Measurements from ENCODE around the gene UMPS. TPM values are rescaled to one million over a fixed set of nuclear protein-coding genes. Genes with fewer than 3 reads are reported as not detected.

Gene UMPS
- total RNA-seq, 1 donor from 2014 or later, result 47.6 TPM

GRCh38 chr3:124767691-124768090 is 37.4 kb downstream of the UMPS start:
- H4K20me1 ChIP-seq (ENCODE audit: low read depth), result no peaks in the 10 kb centered on the region
- Mint-ChIP-seq H3K27ac (no peak overlapping the region), H3K4me1 (peaks cover 38% of the 10 kb centered on the region), H3K36me3 (peaks cover 10% of the 10 kb centered on the region), H3K9me3 (no peaks in the 10 kb centered on the region), H3K27me3 (ENCODE audit: insufficient read depth, low read depth) (peaks cover 11% of the 10 kb centered on the region), H3K4me3 (no peak overlapping the region)
- H3K4me1 ChIP-seq, result peaks cover 15% of the 10 kb centered on the region
- TF ChIP-seq EZH2phosphoT487 (IDR thresholded peaks at IDR 0.05) (no peak), EZH2 (IDR thresholded peaks at IDR 0.05) (no peak), CTCF (IDR thresholded peaks at IDR 0.05) (no peak)
- H3F3A ChIP-seq (ENCODE audit: low read depth), result peaks cover 5% of the 10 kb centered on the region
- H3K4me2 ChIP-seq, result no peak overlapping the region
- no peaks in the 10 kb centered on the region for H3K9me3 ChIP-seq (ENCODE audit: low read depth)
- no peaks in the 10 kb centered on the region for H3K36me3 ChIP-seq
- H3K27me3 ChIP-seq, result no peaks in the 10 kb centered on the region
- no peak for DNase-seq (ENCODE audit: low spot score)
- H2AFZ ChIP-seq (replicated peaks), result no peak overlapping the region
- H3K4me3 ChIP-seq, result no peak overlapping the region
- no peak overlapping the region for H3K27ac ChIP-seq
- no peaks in the 10 kb centered on the region for H3K79me2 ChIP-seq (ENCODE audit: low read depth)
- H3K9ac ChIP-seq, result no peak overlapping the region

- no peak overlapping the region for H3K4me3 ChIP-seq
- no peak overlapping the region for H3K27ac Mint-ChIP-seq
- no peak overlapping the region for H3K9ac ChIP-seq
- peaks cover 8% of the 10 kb centered on the region for H3K27me3 Mint-ChIP-seq (ENCODE audit: insufficient read depth, low read depth)
- no peaks in the 10 kb centered on the region for H4K20me1 ChIP-seq (ENCODE audit: low read depth)
- no peak overlapping the region for H3K4me2 ChIP-seq
- H3K4me1 ChIP-seq, result peaks cover 15% of the 10 kb centered on the region
- H3K4me1 Mint-ChIP-seq, result peaks cover 38% of the 10 kb centered on the region
- no peaks in the 10 kb centered on the region for H3K27me3 ChIP-seq
- no peak overlapping the region for H2AFZ ChIP-seq (replicated peaks)
- DNase-seq (ENCODE audit: low spot score), result peak; percentile 26
- no peaks in the 10 kb centered on the region for H3K79me2 ChIP-seq (ENCODE audit: low read depth)
- no peak for TF ChIP-seq EZH2 (IDR thresholded peaks at IDR 0.05)
- peak; percentile 43 for TF ChIP-seq CTCF (IDR thresholded peaks at IDR 0.05)
- H3K36me3 ChIP-seq, result no peaks in the 10 kb centered on the region
- H3K27ac ChIP-seq, result no peak overlapping the region
- no peaks in the 10 kb centered on the region for H3F3A ChIP-seq (ENCODE audit: low read depth)
- peaks cover 10% of the 10 kb centered on the region for H3K36me3 Mint-ChIP-seq
- H3K9me3 Mint-ChIP-seq, result no peaks in the 10 kb centered on the region
- H3K4me3 Mint-ChIP-seq, result no peak overlapping the region
- H3K9me3 ChIP-seq (ENCODE audit: low read depth), result no peaks in the 10 kb centered on the region
These were observed 38.6 kb downstream of the UMPS start for GRCh38 chr3:124768812-124769211.

- Histone ChIP-seq H3K4me2 (no peak overlapping the region), H3K4me1 (peaks cover 15% of the 10 kb centered on the region), H3K79me2 (ENCODE audit: low read depth) (no peaks in the 10 kb centered on the region), H3K4me3 (no peak overlapping the region), H3K27ac (no peak overlapping the region), H3K9me3 (ENCODE audit: low read depth) (no peaks in the 10 kb centered on the region), H4K20me1 (ENCODE audit: low read depth) (no peaks in the 10 kb centered on the region), H3K9ac (no peak overlapping the region), H3K27me3 (no peaks in the 10 kb centered on the region), H2AFZ (replicated peaks) (no peak overlapping the region), H3F3A (ENCODE audit: low read depth) (no peaks in the 10 kb centered on the region), H3K36me3 (no peaks in the 10 kb centered on the region)
- Mint-ChIP-seq H3K9me3 (no peaks in the 10 kb centered on the region), H3K36me3 (peaks cover 13% of the 10 kb centered on the region), H3K27ac (no peak overlapping the region), H3K27me3 (ENCODE audit: insufficient read depth, low read depth) (peaks cover 6% of the 10 kb centered on the region), H3K4me3 (no peak overlapping the region), H3K4me1 (peaks cover 43% of the 10 kb centered on the region)
- DNase-seq (ENCODE audit: low spot score), result no peak
- no peak for TF ChIP-seq EZH2phosphoT487 (IDR thresholded peaks at IDR 0.05)
- TF ChIP-seq EZH2 (IDR thresholded peaks at IDR 0.05), result no peak
- TF ChIP-seq CTCF (IDR thresholded peaks at IDR 0.05), result no peak
These were observed 39.2 kb downstream of the UMPS start for GRCh38 chr3:124769462-124769861.
